NCI-H748 (cell line): ENCODE measurements around the gene GRID2.

Source experiments
- DNase-seq: peaks from one replicate; lab custom pipeline; 2025; ENCODE audit not compliant: unreplicated experiment; lab: John Stamatoyannopoulos, UW

Gene GRID2

GRCh38 chr4:92952426-92952825 lies 648.7 kb downstream of the GRID2 start:
- DNase-seq = no peak

- DNase-seq = no peak
Observed at GRCh38 chr4:92952897-92953296, 649.1 kb downstream of the GRID2 start.

- DNase-seq = no peak
Observed at GRCh38 chr4:92953462-92953861, 649.7 kb downstream of the GRID2 start.

- no peak for DNase-seq
Observed at GRCh38 chr4:92961881-92962280, 658.1 kb downstream of the GRID2 start.

- DNase-seq = no peak
Observed at GRCh38 chr4:92962831-92963230, 659.1 kb downstream of the GRID2 start.

- no peak for DNase-seq
Observed at GRCh38 chr4:92968556-92968955, 664.8 kb downstream of the GRID2 start.

- no peak for DNase-seq
Observed at GRCh38 chr4:92968996-92969395, 665.2 kb downstream of the GRID2 start.

- peak; percentile 24 for DNase-seq
Observed at GRCh38 chr4:92969650-92970379, 666.0 kb downstream of the GRID2 start.

- no peak for DNase-seq
Observed at GRCh38 chr4:92970996-92971395, 667.2 kb downstream of the GRID2 start.

- no peak for DNase-seq
Observed at GRCh38 chr4:92988301-92988700, 684.5 kb downstream of the GRID2 start.

GRCh38 chr4:92992758-92993157 lies 689.0 kb downstream of the GRID2 start:
- peak; percentile 16 for DNase-seq

- DNase-seq = no peak
Observed at GRCh38 chr4:92994727-92995126, 691.0 kb downstream of the GRID2 start.

- DNase-seq = no peak
Observed at GRCh38 chr4:92996533-92996932, 692.8 kb downstream of the GRID2 start.

- no peak for DNase-seq
Observed at GRCh38 chr4:93000910-93001309, 697.1 kb downstream of the GRID2 start.

- DNase-seq = no peak
Observed at GRCh38 chr4:93002240-93002639, 698.5 kb downstream of the GRID2 start.

GRCh38 chr4:93016350-93016749 lies 712.6 kb downstream of the GRID2 start:
- DNase-seq = no peak

- no peak for DNase-seq
Observed at GRCh38 chr4:93018243-93018642, 714.5 kb downstream of the GRID2 start.

GRCh38 chr4:93018806-93019205 lies 715.0 kb downstream of the GRID2 start:
- no peak for DNase-seq

- DNase-seq = peak; percentile 1
Observed at GRCh38 chr4:93029769-93030168, 726.0 kb downstream of the GRID2 start.

GRCh38 chr4:93030670-93031069 lies 726.9 kb downstream of the GRID2 start:
- no peak for DNase-seq

- DNase-seq = no peak
Observed at GRCh38 chr4:93031431-93032098, 727.8 kb downstream of the GRID2 start.

GRCh38 chr4:93042746-93043145 lies 739.0 kb downstream of the GRID2 start:
- DNase-seq = no peak

- DNase-seq = no peak
Observed at GRCh38 chr4:93053140-93053539, 749.4 kb downstream of the GRID2 start.
